Activated CD4-positive, alpha-beta T cell treated with anti-CD3 and anti-CD28 coated beads for 36 hours (primary cell): ENCODE results near the gene AVPI1. TPM values are rescaled to one million over a fixed set of nuclear protein-coding genes. Genes with fewer than 3 reads are reported as not detected.

Experiments
- total RNA-seq, 2 experiments: library from RNA; stranded (reverse); gene quantifications; one replicate each; pipeline ENCODE4 v1.2.3, GENCODE V29; 2021

AVPI1 gene
- total RNA-seq, 2 experiments from 2014 or later = 2.1 to 2.2 TPM

Other genes with a start within 250 kb of the AVPI1 start
- gene EXOSC1, start 241.2 kb downstream of the AVPI1 start, total RNA-seq = 10 to 100 TPM; 52.3 to 54.2 TPM
- 10 to 100 TPM; 34.6 to 42.8 TPM for gene ZDHHC16, start 241.1 kb downstream of the AVPI1 start, total RNA-seq
- gene MMS19, start 188.8 kb downstream of the AVPI1 start, total RNA-seq = 100 to 1,000 TPM in 1 of 2 experiments, 10 to 100 TPM in 1; 91.3 to 107 TPM
- 1 to 10 TPM; 1.4 to 1.5 TPM for gene UBTD1, start 188.3 kb downstream of the AVPI1 start, total RNA-seq
- gene ANKRD2, start 114.5 kb downstream of the AVPI1 start, total RNA-seq = not detected
- gene HOGA1, start 102.9 kb downstream of the AVPI1 start, total RNA-seq = not detected
- gene C10orf62, start 97.5 kb downstream of the AVPI1 start, total RNA-seq = not detected
- gene MORN4, start 53.7 kb downstream of the AVPI1 start, total RNA-seq = 1 to 10 TPM; 3.9 to 5.3 TPM
- gene PI4K2A, start 46.6 kb downstream of the AVPI1 start, total RNA-seq = 1 to 10 TPM; 8.5 to 8.9 TPM
- gene MARVELD1, start 26.5 kb upstream of the AVPI1 start, total RNA-seq = 1 to 10 TPM; 1.8 to 1.9 TPM
- 10 to 100 TPM; 20.2 to 22.6 TPM for gene ZFYVE27, start 49.9 kb upstream of the AVPI1 start, total RNA-seq
- gene SFRP5, start 84.8 kb upstream of the AVPI1 start, total RNA-seq = not detected
- under 1 TPM; 0.47 to 0.57 TPM for gene GOLGA7B, start 162.6 kb upstream of the AVPI1 start, total RNA-seq